Activated T-helper 1 cell treated with anti-CD3 and anti-CD28 coated beads, Interleukin-2, amount 50 U/mL, for 16 hours (primary cell): Measurements from ENCODE around the gene KIZ.
"Not testable (repeated sequence)": the region's sequence is repeated elsewhere in the genome, so short reads cannot be mapped to it uniquely, and the experiment has no call there.

Experiments
- DNase-seq, 2 donors: peaks; one replicate each; pipeline ENCODE4 v3.0.0-alpha.2; 2020; ENCODE audit warnings: low read depth in 1 of 2, low spot score in 1 of 2

KIZ gene

GRCh38 chr20:21136015-21136732 is 10.3 kb downstream of the KIZ start:
- no peak for DNase-seq

DNA sequence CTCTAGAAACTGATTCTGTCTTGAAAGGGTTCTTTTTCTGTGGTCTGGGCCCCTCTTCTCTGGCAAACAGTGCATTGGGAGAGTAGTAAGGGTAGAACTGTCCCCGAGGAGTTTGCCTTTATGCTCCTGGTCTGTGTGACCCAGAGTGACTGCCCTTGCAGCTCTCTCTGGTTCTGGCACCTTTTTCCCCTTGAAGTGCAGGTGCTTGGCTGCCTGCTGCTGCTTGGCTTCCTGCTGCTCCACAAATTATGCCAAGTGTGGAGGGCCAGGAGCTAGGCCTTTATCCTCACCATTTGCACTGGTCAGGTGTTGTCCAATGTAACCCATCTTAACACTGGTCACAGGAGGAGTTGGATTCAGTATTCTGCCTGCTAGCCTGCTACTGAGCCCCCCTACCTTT is 11.2 kb downstream of the KIZ start:
- no peak for DNase-seq

DNA sequence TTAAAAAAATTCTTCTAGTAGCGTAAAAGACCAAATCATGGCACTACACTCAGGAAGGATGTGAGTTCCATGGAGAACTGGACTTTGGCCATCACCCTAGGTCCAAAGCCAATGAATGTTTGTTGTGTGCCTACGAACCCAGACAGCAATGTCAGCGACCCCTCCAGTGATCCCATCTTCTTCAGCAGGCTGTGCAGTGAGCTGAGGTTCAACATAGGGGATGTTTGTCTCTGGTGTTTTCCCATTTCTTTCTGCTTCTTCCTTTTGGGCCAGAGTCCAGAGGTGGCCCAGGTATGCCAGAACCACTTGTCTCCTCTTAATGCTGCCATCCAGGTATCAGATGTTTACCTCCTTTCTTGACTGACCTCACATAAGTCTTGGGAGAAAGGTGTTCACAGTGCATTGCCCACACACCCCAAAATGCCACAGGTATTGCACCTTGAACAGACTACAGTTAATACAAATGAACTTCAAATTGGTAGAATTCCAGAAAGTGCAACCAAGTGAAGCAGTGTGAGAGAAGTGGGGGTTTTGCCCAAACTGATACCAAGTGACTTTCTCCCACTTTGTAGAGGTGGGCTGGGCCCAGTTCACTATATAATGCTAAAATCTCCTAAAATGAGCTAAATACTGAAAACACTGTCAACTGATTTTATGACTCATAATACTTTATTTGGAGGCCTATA is 14.1 kb downstream of the KIZ start:
- DNase-seq = no peak

DNA sequence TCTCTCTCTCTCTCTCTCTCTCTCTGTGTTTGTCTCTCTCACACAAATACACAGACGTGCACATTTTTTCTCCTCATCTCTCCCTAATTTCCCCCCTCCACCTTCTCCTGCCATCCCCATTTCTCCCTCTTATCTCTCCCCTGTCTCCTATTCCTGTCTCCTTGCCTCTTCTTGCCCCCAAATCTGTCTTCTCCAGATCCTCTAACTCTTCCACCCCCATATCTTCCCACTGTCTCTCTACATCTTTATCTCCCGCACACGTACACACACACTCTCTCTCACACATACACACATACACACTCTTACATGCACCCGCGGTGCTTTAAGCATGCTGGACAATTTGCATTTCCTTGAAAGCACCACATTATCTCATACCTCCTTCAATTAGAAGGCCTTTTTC is 15.9 kb downstream of the KIZ start:
- no peak for DNase-seq

DNA sequence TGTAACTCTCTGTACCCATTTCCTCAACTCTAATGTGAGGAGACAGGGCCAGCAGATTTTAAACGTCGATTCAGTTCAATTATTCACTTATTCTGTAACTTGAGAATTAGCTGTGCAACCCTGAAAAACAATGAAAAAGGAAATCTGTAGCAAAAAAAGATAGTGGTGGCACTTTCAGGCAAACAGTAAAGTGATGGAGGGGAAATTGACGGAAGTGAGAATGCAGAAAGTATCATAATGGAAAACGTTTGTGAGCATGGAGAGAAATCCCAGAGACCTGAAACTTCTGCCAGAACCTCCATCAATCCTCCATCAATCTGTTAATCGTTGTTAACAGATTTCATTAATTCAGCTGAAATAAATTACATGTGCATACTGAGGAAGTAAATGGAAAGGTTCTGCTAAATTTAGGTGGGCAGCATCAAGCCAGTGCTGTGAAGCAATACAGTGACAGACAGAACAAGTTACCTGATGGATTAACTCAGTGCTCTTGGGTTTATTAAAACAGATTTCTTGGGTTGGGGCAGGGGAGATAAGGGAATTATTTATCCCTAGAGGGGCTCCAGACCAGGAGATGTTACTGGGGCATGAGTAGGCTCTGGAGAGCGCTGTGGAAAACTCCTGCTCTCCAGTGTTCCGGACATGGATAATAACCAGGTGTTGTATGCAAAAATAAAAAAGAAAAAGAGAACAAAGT is 17.5 kb downstream of the KIZ start:
- DNase-seq = no peak

DNA sequence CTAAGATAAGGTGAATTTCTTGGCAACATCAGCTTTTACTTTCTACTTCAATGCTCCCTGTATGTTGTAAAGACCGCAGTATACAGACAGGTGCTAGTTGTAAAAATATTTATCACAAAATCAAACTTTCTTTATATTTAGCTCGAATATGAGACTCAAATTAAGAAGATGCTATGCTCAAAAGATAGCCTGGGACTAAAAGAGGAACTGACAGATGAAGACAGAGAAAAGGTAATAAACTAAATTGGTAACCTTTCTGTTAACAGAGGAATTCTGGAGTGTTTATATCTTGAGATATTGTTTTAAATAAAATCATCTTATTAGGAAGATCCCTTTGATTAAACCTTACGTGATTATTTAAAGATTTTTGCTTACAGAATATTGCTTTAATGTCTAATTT is 19.5 kb downstream of the KIZ start:
- DNase-seq = no peak

DNA sequence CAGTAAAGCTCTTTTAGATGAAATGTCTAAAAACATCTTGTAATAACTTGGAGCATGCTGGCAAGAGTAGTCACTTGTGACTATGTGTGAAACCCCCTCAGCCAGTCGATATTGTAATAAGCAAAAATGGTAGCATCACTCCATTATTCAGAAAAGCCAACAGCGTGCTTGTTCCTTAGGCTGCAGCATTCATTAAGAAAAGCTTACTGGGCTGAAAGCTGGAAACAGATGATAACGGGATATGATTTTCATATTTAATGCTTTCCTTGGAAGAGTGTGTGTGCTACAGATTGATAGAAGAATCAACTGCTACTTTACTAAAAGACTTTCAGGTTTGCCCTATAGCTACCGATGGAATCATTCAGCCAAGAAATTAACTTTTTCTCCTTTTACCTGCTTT is 20.3 kb downstream of the KIZ start:
- DNase-seq = no peak

DNA sequence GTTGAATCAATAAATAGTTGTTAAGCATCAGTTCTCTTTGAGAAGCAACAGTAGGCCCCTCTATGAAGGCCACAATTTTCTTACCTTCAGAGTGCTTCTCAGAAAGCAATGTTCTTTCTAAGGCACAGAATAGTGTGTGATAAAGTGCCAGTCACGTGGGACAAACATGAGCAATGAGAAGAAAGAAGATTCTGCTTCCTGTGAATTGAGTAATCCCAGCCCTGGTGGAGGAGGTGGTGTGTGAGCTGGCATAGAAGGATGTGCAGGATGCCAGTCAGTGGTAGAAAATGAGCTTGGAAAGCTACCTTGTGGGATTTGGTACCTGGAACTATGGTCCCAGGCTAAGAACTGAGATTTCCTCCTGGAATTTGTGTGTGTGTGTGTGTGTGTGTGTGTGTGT is 21.7 kb downstream of the KIZ start:
- DNase-seq = no peak

DNA sequence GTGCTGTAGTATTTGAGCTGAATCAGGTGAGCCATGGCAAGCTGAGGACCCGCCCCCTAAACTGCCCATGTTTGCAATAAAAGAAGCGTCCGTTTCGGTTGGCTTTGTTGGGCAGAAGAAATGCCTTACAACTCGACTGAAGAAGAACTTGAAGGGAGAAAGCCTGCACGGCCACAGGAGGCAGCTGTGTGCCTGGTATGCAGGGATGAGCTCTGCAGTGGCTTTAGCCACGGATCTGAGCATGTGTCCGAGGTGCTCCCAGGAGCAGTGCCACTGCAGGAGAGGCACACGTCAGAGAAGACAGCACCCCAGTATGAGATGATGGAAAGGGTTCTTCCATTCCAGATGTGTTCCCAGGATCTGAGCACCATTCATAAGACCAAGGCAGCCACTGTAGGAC is 23.5 kb downstream of the KIZ start:
- no peak for DNase-seq

DNA sequence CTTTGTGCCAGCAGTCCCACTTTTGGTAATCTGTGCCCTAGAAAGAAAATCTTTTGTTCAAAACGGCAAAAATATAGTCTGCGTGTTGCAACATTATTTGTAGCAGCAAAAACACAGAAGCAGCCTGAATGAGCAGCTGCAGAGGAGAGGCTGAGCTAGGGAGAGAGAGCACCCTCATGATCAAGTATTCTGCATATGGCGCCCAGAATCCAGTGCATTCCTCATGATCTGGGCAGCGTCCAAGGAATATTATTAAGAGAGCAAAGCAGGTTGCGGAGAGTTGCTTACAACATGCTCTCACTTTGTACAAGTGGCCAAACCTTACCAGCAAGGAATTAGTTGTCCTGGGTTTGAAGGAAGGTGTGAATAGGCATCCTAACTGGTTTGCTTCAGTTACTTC is 25.9 kb downstream of the KIZ start:
- no peak for DNase-seq

- no peak for DNase-seq
Measured at GRCh38 chr20:21154692-21155091, 28.8 kb downstream of the KIZ start.

DNA sequence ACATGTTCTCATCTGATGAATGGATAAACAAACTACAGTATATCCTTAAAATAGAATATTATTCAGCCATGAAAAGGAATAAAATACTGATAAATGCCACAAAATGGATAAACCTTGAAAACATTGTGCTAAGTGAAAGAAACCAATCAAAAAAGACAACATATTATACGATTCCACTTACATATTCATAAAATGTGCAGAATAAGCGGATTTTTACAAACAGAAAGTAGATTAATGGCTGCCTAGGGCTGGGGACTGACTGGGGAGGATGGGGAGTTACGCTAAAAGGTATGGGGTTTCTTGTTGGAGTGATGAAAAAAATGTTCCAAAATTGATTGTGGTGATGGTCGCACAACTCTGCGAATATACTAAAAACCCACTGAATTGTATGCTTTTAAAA is 29.4 kb downstream of the KIZ start:
- DNase-seq = no peak

DNA sequence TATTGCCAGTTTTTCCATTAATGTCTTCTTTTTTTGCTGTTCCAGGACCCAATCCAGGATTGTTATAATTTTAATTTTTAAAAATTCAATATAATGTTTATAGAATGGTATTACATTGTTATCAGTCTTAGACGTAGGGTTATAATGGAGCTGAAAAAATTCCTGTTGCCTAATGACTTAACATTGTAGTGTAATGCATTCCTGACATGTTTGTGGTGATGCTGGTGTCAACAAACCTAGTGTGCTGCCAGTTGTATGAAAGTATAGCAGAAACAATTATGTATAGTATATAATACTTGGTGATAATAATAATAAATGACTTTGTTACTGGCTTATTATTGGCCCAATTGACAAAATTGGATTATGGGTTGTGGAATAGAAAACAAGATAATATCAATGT is 30.4 kb downstream of the KIZ start:
- DNase-seq = no peak

- no peak for DNase-seq
Measured at GRCh38 chr20:21157006-21157405, 31.1 kb downstream of the KIZ start.

GRCh38 chr20:21159658-21160380 is 33.9 kb downstream of the KIZ start:
- DNase-seq = no peak

DNA sequence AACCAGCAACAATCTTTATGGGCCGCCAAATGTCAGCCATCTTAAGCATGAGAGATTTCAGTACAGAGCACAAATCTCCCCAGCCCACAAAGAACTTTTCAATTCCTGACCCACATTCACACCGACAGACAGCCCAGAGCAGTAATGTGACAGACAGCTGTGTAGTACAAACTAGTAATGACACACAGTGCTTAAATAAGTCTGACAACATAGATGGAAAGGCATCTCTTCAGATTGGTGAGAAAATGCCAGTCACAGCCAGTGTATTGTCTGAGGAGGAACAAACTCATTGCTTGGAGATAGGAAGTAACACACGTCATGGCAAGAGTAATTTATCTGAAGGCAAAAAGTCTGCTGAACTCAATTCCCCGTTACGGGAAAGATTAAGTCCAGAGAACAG is 36.0 kb downstream of the KIZ start:
- DNase-seq = no peak

DNA sequence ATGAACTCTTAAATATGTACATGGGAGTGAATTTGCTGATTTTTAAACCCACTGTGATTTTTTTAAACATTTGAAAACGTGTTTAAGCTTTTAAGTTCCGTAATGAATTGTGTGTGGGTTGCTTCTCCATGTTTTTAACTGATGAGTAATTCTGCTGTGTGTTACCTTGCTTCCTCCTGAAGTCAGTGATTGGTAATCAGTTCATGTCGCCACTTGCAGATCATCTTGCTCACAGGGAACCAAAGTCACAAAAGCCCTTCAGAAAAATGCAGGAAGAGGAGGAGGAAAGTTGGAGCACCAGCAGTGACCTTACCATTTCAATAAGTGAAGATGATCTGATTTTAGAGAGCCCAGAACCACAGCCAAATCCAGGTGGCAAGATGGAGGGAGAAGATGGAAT is 36.7 kb downstream of the KIZ start:
- no peak for DNase-seq

- no peak for DNase-seq
Measured at GRCh38 chr20:21166801-21167200, 40.9 kb downstream of the KIZ start.

GRCh38 chr20:21167261-21167660 is 41.4 kb downstream of the KIZ start:
- no peak for DNase-seq

- DNase-seq = not testable (repeated sequence)
Measured at GRCh38 chr20:21168061-21168460, 42.2 kb downstream of the KIZ start.

- DNase-seq = no peak
Measured at GRCh38 chr20:21172626-21173025, 46.7 kb downstream of the KIZ start.

GRCh38 chr20:21173485-21173884 is 47.6 kb downstream of the KIZ start:
- no peak for DNase-seq
